Measurements from ENCODE around the gene NANOS2. TPM values are rescaled to one million over a fixed set of nuclear protein-coding genes. Genes with fewer than 3 reads are reported as not detected.

Gene NANOS2
- total RNA-seq, result not detected in 2 replicates

GRCh38 chr19:45913874-45914830 lies at the start of gene NANOS2:
Gene NANOS2 (minus strand): TSS chr19:45914778. CDS start chr19:45914693, 85 bp downstream.

DNA sequence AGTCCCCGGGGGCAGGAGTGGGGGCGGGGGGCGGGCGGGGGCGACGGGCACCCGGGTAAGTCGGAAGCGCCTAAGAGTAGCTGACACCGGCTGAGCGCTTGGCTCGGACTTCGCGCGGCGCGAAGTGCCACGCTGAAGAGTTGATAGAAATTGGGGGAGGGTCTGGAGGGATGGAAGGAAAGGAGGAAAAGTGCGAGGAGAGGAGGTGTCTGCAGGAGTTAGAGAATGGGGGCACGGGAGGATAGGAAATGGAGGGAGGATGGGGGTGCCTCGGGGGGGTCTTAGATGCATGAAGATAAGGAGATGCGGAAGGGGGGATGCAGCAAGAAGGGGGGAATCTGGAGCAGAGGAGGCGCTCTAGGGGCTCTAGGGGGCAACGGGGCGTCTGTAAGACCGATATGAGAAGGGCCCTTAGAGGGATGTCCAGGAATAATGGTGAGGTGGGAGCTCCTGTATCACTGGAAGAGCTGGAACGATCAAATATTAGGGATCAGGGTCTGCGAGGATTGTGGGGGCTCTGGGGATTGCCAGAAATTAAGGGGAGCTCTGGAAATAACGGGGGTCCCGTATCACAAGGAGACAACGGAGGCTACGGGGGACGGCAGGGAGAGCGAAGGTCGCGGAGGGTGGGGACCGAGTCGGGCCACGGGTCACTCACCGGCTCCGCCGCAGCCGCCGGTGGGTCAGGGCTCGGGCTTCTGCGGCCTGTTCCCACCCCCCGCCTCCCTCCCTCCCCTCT lies 12.5 kb downstream of the NANOS2 start, which contains the start of gene MYPOP:
Gene MYPOP (minus strand): TSS at position 702 of the 739 bp plus-strand sequence. CDS start 840 bp downstream, outside the sequence.

GRCh38 chr19:45885556-45886426 lies 28.8 kb downstream of the NANOS2 start, which contains the start of gene IRF2BP1:
Gene IRF2BP1 (minus strand): TSS chr19:45886141. CDS start chr19:45885774, 367 bp downstream.

DNA sequence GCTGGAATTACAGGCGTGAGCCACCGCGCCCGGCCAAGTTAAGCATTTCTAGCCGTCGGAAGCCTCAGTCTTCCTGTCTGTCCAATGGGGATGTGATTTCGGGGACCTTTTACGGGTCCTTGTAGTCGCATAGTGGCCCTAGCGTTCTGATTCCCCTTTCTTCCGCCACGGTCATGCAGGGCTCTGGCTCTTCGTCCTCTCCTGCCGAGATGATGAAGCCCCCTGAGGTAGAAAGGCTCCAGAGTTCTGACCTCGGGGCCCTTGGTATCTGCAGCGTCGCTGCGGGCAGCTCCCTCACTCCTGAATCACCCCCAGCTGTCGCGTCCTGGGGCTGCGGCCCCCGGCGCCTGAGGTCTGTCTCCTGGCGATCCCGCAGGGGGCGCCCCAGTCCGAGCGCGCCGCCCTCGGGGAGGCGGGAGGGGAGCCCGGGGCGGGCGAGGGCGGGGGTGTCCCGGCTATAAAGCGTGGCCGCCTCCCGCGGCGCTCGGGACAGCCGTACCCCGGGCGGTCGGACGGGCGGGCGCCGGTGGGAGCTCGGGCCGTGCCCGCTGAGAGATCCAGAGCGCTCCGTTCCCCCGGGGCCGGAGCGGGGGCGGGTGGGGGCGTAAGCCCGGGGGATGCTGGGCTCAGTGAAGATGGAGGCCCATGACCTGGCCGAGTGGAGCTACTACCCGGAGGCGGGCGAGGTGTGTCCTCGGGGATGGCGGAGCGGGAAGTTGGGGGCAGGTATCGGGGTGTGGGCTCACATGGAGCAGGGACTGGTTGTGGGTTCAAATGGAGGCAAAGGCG lies 50.5 kb downstream of the NANOS2 start, which contains the start of gene FOXA3:
Gene FOXA3 (plus strand): TSS at position 487 of the 789 bp plus-strand sequence. CDS start 131 bp downstream, at position 618.

Other genes starting within 250 kb of the NANOS2 start
- gene GIPR, start 246.6 kb downstream of the NANOS2 start, total RNA-seq, result 0.43 and 0.96 TPM in 2 replicates
- gene SNRPD2, start 222.8 kb downstream of the NANOS2 start, total RNA-seq, result 284 and 297 TPM in 2 replicates
- 10.7 and 16.1 TPM in 2 replicates for gene QPCTL, start 222.1 kb downstream of the NANOS2 start, total RNA-seq
- 6.0 TPM in 2 replicates for gene FBXO46, start 183.9 kb downstream of the NANOS2 start, total RNA-seq
- gene MEIOSIN, start 181.3 kb downstream of the NANOS2 start, total RNA-seq, result not detected in 2 replicates
- 4.8 and 5.8 TPM in 2 replicates for gene SIX5, start 145.5 kb downstream of the NANOS2 start, total RNA-seq
- gene DMPK, start 132.3 kb downstream of the NANOS2 start, total RNA-seq, result 5.1 and 9.6 TPM in 2 replicates
- 27.0 and 33.5 TPM in 2 replicates for gene DMWD, start 121.9 kb downstream of the NANOS2 start, total RNA-seq
- gene RSPH6A, start 99.5 kb downstream of the NANOS2 start, total RNA-seq, result not detected in 2 replicates
- gene SYMPK, start 51.6 kb downstream of the NANOS2 start, total RNA-seq, result 23.6 and 24.5 TPM in 2 replicates
- 0.24 TPM in 1 of 2 replicates, not detected in the other for gene FOXA3, start 50.5 kb downstream of the NANOS2 start, total RNA-seq
- gene IRF2BP1, start 28.6 kb downstream of the NANOS2 start, total RNA-seq, result 21.7 and 26.9 TPM in 2 replicates
- 1.7 and 2.7 TPM in 2 replicates for gene MYPOP, start 12.2 kb downstream of the NANOS2 start, total RNA-seq
- gene NOVA2, start 59.1 kb upstream of the NANOS2 start, total RNA-seq, result under 0.01 TPM in 1 of 2 replicates, not detected in the other
- gene CCDC61, start 80.7 kb upstream of the NANOS2 start, total RNA-seq, result 5.3 and 6.2 TPM in 2 replicates
- not detected in 2 replicates for gene PGLYRP1, start 108.3 kb upstream of the NANOS2 start, total RNA-seq
- gene IGFL4, start 126.2 kb upstream of the NANOS2 start, total RNA-seq, result not detected in 2 replicates
- gene IGFL3, start 209.9 kb upstream of the NANOS2 start, total RNA-seq, result not detected in 2 replicates
- gene IGFL2, start 233.5 kb upstream of the NANOS2 start, total RNA-seq, result 0.48 and 0.85 TPM in 2 replicates

Measured in tracheal epithelial cell (primary cell).